Inferior parietal cortex (tissue), 1 donor: ENCODE data around the gene OAF.
"Not testable (repeated sequence)": the region's sequence is repeated elsewhere in the genome, so short reads cannot be mapped to it uniquely, and the experiment has no call there.

ENCODE experiments used
- DNase-seq: peaks from one replicate; pipeline ENCODE4 v3.0.0-alpha.2; 2016; ENCODE audit errors: extremely low spot score

The OAF gene

DNA sequence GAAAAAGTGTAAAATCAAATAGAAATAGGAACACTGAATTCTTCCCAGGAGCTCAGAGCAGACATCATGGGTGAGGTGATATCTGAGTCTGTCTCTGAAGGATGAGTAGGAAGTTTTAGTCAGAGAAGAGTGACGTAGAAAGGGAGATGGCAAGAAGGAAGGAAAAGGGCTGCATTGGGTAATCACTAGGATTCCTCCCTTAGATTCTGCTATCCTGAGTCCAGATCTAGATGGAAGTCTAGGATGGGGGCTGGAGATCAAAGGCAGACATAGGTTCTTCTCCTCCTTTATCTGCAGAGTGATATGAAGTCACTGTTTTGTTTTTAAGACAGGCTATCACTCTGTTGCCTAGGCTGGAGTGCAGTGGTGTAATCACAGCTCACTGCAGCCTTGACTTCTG lies 59.6 kb downstream of the OAF start:
- no peak for DNase-seq

DNA sequence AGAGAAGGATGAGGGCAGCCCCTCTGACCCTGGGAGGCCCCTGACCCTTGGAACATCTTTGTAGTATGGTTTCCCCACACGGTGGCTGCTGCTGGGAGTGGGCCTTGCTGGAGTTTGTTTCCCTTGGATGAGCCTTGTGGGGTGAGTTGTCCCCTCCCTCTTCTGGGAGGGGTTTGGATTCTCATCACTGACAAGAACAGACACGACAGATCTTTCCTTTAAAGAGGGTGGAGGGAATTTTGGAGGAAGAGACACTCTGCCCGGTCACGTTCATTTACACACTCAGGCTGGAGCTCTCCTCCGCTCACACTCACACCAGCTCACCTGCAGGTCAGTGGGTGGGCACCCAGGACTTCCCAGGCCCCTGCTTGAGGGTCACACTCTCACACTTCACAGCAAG lies 60.8 kb downstream of the OAF start:
- no peak for DNase-seq

GRCh38 chr11:120272303-120272702 lies 61.5 kb downstream of the OAF start:
- no peak for DNase-seq

- no peak for DNase-seq
Measured at GRCh38 chr11:120273432-120273831, 62.6 kb downstream of the OAF start.

DNA sequence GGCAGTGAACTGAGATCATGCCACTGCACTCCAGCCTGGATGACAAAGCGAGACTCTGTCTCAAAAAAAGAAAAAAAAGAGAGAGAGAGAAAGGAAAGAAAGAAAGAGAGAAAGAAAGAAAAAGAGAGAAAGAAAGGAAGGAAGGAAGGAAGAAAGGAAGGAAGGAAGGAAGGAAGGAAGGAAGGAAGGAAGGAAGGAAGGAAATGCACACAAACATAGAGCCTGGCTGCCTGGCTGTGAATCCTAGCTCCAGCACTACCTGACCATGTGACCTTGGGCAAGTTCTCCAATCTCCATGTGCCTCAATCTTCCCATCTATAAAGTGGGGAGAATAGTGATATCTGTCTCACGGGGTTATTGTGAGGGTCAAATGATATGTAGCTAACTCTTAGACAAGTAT lies 63.1 kb downstream of the OAF start:
- not testable (repeated sequence) for DNase-seq

DNA sequence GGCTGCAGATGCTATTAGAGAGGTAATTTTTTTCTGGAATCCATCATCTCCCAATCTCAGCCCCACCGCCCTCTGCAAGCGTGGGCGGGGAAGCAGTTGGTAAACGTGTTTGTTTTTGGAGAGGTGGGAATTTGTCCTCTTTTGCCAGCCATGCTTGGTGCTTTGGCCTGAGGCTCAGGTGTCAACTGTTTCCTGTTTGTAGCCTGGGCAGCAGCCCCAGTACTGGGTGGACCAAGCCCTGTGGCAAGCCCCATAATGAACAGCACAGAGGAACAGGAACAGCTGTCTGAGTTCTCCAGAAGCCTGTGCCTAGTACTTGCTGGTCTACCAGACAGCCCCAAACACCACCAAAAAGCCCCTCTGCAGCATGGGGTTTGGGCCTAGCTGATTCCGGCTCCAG lies 68.7 kb downstream of the OAF start:
- DNase-seq, result no peak
